Heart right ventricle (tissue), 16 donors: ENCODE results near the gene APOC1. TPM values are rescaled to one million over a fixed set of nuclear protein-coding genes. Genes with fewer than 3 reads are reported as not detected.
"Not testable (repeated sequence)": the region's sequence is repeated elsewhere in the genome, so short reads cannot be mapped to it uniquely, and the experiment has no call there.

Experiments used
- ATAC-seq, 8 donors: fragments of 200-7000 bp; cut with Tn5 transposase; one replicate each; pipeline ENCODE4 v1.9.1; 2020; ENCODE audit warnings: mild to moderate bottlenecking in 8 of 8, moderate library complexity in 8 of 8, moderate number of reproducible peaks in 1 of 8
- DNase-seq, 2 donors: peaks; one replicate each; pipeline ENCODE4 v3.0.0-alpha.2; 2020
- H3K27ac ChIP-seq, 10 donors: fragments of 200-600 bp; sonication (generic) in 2 of 10; one replicate each; pipeline versions ENCODE4 v1.5.0 to v1.8.0; 2020 to 2022; ENCODE audit warnings: mild to moderate bottlenecking in 3 of 10
- H3K27me3 ChIP-seq, 7 donors: fragments of 200-600 bp; one replicate each; pipeline ENCODE4 v1.8.0; 2021 to 2022; ENCODE audit warnings: mild to moderate bottlenecking in 2 of 7
- H3K36me3 ChIP-seq, 9 donors: fragments of 200-600 bp; sonication (generic) in 1 of 9; one replicate each; pipeline versions ENCODE4 v1.5.0 to v1.8.0; 2020 to 2022; ENCODE audit warnings: mild to moderate bottlenecking in 2 of 9
- H3K4me1 ChIP-seq, 9 donors: fragments of 200-600 bp; sonication (generic) in 1 of 9; one replicate each; pipeline versions ENCODE4 v1.5.0 to v1.8.0; 2020 to 2022; ENCODE audit warnings: mild to moderate bottlenecking in 4 of 9
- H3K4me3 ChIP-seq, 10 donors: fragments of 200-600 bp; sonication (generic) in 2 of 10; one replicate each; pipeline versions ENCODE4 v1.5.0 to v1.8.0; 2020 to 2022; ENCODE audit warnings: mild to moderate bottlenecking in 7 of 10, moderate library complexity in 2 of 10
- H3K9me3 ChIP-seq, 11 donors: fragments of 200-600 bp in 10 of 11; sonication (generic) in 2 of 11; one replicate each; pipeline versions ENCODE4 v1.5.0 to v1.8.0; 2013 to 2022; ENCODE audit warnings: mild to moderate bottlenecking in 2 of 11, control low read depth in 1 of 11, moderate library complexity in 1 of 11
- CTCF ChIP-seq, 9 donors: fragments of 200-600 bp; sonication (generic) in 2 of 9; IDR thresholded peaks; one replicate each; pipeline versions ENCODE4 v1.5.0 to v1.8.0; 2021 to 2022; ENCODE audit warnings: antibody characterized with exemption in 9 of 9, mild to moderate bottlenecking in 5 of 9, moderate library complexity in 1 of 9
- WGBS, 2 donors: extraction: QIAGEN DNeasy Blood & Tissue Kit; methylation state at CpG; one replicate each; pipeline ENCODE4 v1.1.7; 2013; ENCODE audit warnings: inconsistent platforms in 1 of 2; 5-methylcytosine and 5-hydroxymethylcytosine counted together
- intact Hi-C, 10 donors: fragments of 100-400 bp; cut with DNase I; formaldehyde crosslinking; loops; one replicate each; pipeline versions ENCODE4 v1.11.1 to v1.14.2; 2022
- polyA plus RNA-seq, 2 donors: library from polyadenylated mRNA; stranded (reverse); fragments of 200-250 nt; gene quantifications; one replicate each; pipeline ENCODE4 v1.2.3, GENCODE V29; 2013
- total RNA-seq, 10 donors: library from RNA; stranded (reverse); fragmentation: NEBNext Ultra II Directional in 3 of 10; extraction: Animal tissue kit (Norgen Biotek cat#: 25700) in 3 of 10; gene quantifications; one replicate each; pipeline versions ENCODE4 v1.2.1 to v1.2.4, GENCODE V29; 2021 to 2023
- donor health status: Arrhythmogenic right ventricular cardiomyopathy.
- donor health status: ischemic (EF 13 %, LVEDD 7.1; RV severe dilation, severe dysfunction).
- donor health status: healthy with polysubstance abuse.
- donor health status: DM: no; HTN: yes; CAD: no.
- donor health status: DM: no; HTN: no; CAD: no.
- donor health status: ischemic (EF 25% LVEDD 6.9; RV normal size, moderate dysfunction).
- donor health status: ischemic (EF 25% LVEDD 5.7; RV mildly dilated, moderate dysfunction).
- donor health status: healthy.
- donor health status: DM: yes; HTN: yes; CAD: no.
- donor health status: Ischemic cardiomyopathy.
- donor health status: ischemic (EF 35%, LVEDD 5.7; RV mildly dilated, moderate dysfunction).
- donor health status: nonischemic (EF 11% LVEDD 7.7; RV severe dilation, severe dysfunction).
- donor health status: DM: yes; HTN: yes; CAD: no.
- donor health status: PGD.
- donor health status: ischemic (EF 29% LVEDD 5.4; RV normal size, mild dysfunction).
- donor health status: nonischemic (EF 23%, LVEDD 6.1; RV moderate dilation, normal function).

APOC1 gene
- total and polyA plus RNA-seq, 12 donors = 1.4 to 13.5 (median 2.9) TPM; not detected in 5

DNA sequence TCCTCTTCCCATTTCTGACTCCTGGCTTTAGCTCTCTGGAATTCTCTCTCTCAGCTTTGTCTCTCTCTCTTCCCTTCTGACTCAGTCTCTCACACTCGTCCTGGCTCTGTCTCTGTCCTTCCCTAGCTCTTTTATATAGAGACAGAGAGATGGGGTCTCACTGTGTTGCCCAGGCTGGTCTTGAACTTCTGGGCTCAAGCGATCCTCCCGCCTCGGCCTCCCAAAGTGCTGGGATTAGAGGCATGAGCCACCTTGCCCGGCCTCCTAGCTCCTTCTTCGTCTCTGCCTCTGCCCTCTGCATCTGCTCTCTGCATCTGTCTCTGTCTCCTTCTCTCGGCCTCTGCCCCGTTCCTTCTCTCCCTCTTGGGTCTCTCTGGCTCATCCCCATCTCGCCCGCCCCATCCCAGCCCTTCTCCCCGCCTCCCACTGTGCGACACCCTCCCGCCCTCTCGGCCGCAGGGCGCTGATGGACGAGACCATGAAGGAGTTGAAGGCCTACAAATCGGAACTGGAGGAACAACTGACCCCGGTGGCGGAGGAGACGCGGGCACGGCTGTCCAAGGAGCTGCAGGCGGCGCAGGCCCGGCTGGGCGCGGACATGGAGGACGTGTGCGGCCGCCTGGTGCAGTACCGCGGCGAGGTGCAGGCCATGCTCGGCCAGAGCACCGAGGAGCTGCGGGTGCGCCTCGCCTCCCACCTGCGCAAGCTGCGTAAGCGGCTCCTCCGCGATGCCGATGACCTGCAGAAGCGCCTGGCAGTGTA lies 6.2 kb upstream of the APOC1 start:
- DNase-seq (no peak), ATAC-seq (no peak)
- peaks cover 0 to 41% (median 23%) of the 10 kb centered on the region in 7 donors for H3K27me3 ChIP-seq
- intact Hi-C loops = loop anchor here in 4 of 10 donors (5.0 to 10.0 kb wide), 3 partner anchors 39 to 427 kb away; partner anchors contain the start of gene APOC2 (in 1 of the 4)
- 94 to 97% methylated on average over 46 of the region's 46 CpGs for WGBS, 2 donors
- H3K4me1 ChIP-seq = peaks cover 0 to 44% (median 16%) of the 10 kb centered on the region in 9 donors
- no peaks in the 10 kb centered on the region for H3K9me3 ChIP-seq
- H3K4me3 ChIP-seq = no peak overlapping the region
- TF ChIP-seq CTCF (IDR thresholded peaks at IDR 0.05) = no peak
- H3K27ac ChIP-seq = no peak overlapping the region
- peaks cover 0 to 2% (median 0%) of the 10 kb centered on the region in 9 donors for H3K36me3 ChIP-seq

GRCh38 chr19:44908836-44909261 lies 5.6 kb upstream of the APOC1 start:
- no peak for TF ChIP-seq CTCF (IDR thresholded peaks at IDR 0.05)
- DNase-seq (no peak), ATAC-seq (no peak)
- Histone ChIP-seq H3K4me1 (peaks cover 0 to 42% (median 14%) of the 10 kb centered on the region in 9 donors), H3K4me3 (no peak overlapping the region), H3K27ac (no peak overlapping the region), H3K36me3 (no peaks in the 10 kb centered on the region), H3K27me3 (peaks cover 0 to 41% (median 23%) of the 10 kb centered on the region in 7 donors), H3K9me3 (no peaks in the 10 kb centered on the region)
- intact Hi-C loops = loop anchor here in 4 of 10 donors (5.0 to 10.0 kb wide), 3 partner anchors 38 to 426 kb away; partner anchors contain the start of gene APOC2 (in 1 of the 4)
- WGBS, 2 donors = 97 to 98% methylated on average over 31 to 44 of the region's 44 CpGs

DNA sequence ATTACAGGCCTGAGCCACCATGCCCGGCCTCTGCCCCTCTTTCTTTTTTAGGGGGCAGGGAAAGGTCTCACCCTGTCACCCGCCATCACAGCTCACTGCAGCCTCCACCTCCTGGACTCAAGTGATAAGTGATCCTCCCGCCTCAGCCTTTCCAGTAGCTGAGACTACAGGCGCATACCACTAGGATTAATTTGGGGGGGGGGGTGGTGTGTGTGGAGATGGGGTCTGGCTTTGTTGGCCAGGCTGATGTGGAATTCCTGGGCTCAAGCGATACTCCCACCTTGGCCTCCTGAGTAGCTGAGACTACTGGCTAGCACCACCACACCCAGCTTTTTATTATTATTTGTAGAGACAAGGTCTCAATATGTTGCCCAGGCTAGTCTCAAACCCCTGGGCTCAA lies 4.6 kb upstream of the APOC1 start:
- no peak for TF ChIP-seq CTCF (IDR thresholded peaks at IDR 0.05)
- intact Hi-C loops = loop anchor here in 4 of 10 donors (5.0 to 10.0 kb wide), 3 partner anchors 38 to 425 kb away; partner anchors contain the start of gene APOC2 (in 1 of the 4)
- H3K27ac ChIP-seq = peak overlapping the region in 2 of 10 donors; percentile 44 to 55
- no peaks in the 10 kb centered on the region for H3K9me3 ChIP-seq
- H3K4me1 ChIP-seq = peaks cover 0 to 47% (median 11%) of the 10 kb centered on the region in 9 donors
- no peaks in the 10 kb centered on the region for H3K36me3 ChIP-seq
- H3K4me3 ChIP-seq = no peak overlapping the region
- DNase-seq (no peak), ATAC-seq (no peak)
- H3K27me3 ChIP-seq = peaks cover 0 to 39% (median 23%) of the 10 kb centered on the region in 7 donors
- 81 to 83% methylated on average over 5 of the region's 5 CpGs for WGBS, 2 donors

- WGBS, 2 donors = 95% methylated on average over 6 of the region's 6 CpGs
- intact Hi-C loops = not testable (repeated sequence)
Observed at GRCh38 chr19:44911896-44912295, 2.5 kb upstream of the APOC1 start.

More at GRCh38 chr19:44911896-44912295, 2.5 kb upstream of the APOC1 start:
- H3K36me3 ChIP-seq, H3K4me3 ChIP-seq, H3K9me3 ChIP-seq, ATAC-seq, DNase-seq: not testable (repeated sequence)
- H3K27me3 ChIP-seq = peaks cover 0 to 18% (median 8%) of the 10 kb centered on the region in 7 donors
- H3K27ac ChIP-seq = peak overlapping the region in 1 of 10 donors; percentile 13
- peaks cover 0 to 38% (median 10%) of the 10 kb centered on the region in 9 donors for H3K4me1 ChIP-seq
